Mesendoderm (in vitro differentiated cells): ENCODE results near the gene GOLGA1.
"Not testable (repeated sequence)": the region's sequence is repeated elsewhere in the genome, so short reads cannot be mapped to it uniquely, and the experiment has no call there.

Experiments used
- DNase-seq: peaks from one replicate; pipeline ENCODE4 v3.0.0; 2013
- H2AK5ac ChIP-seq: 2 replicates; pipeline ENCODE4 v1.6.1; 2013; ENCODE audit warnings: low read length, inconsistent platforms
- H2BK120ac ChIP-seq: 2 replicates; pipeline ENCODE4 v1.6.1; 2013; ENCODE audit warnings: low read depth, mild to moderate bottlenecking, low read length, moderate library complexity, mixed read lengths
- H2BK15ac ChIP-seq: replicated peaks from 2 replicates; pipeline ENCODE4 v1.6.1; 2013; ENCODE audit warnings: low read depth, mild to moderate bottlenecking, moderate library complexity
- H2BK5ac ChIP-seq: 2 replicates; pipeline ENCODE4 v1.6.1; 2013; ENCODE audit warnings: low read length, inconsistent platforms
- H3K18ac ChIP-seq: 2 replicates; pipeline ENCODE4 v1.6.1; 2013; ENCODE audit warnings: mild to moderate bottlenecking, low read length, mixed read lengths
- H3K23ac ChIP-seq: one replicate; pipeline ENCODE4 v1.6.1; 2013; ENCODE audit warnings: low read length
- H3K27ac ChIP-seq: 2 replicates; pipeline ENCODE4 v1.5.1; 2013; ENCODE audit warnings: low read depth, mild to moderate bottlenecking, inconsistent platforms, low read length, moderate library complexity
- H3K27me3 ChIP-seq: 2 replicates; pipeline ENCODE4 v1.6.1; 2013; ENCODE audit warnings: low read length, control low read depth, mild to moderate bottlenecking, inconsistent platforms; ENCODE audit not compliant: insufficient read depth, poor library complexity
- H3K36me3 ChIP-seq: 2 replicates; pipeline ENCODE4 v1.6.1; 2013; ENCODE audit warnings: low read length, inconsistent platforms; ENCODE audit not compliant: control insufficient read depth, insufficient read depth
- H3K4ac ChIP-seq: one replicate; pipeline ENCODE4 v1.6.1; 2013; ENCODE audit warnings: low read depth, mild to moderate bottlenecking, low read length, moderate library complexity
- H3K4me1 ChIP-seq: 2 replicates; pipeline ENCODE4 v1.6.1; 2013; ENCODE audit warnings: low read depth, low read length, inconsistent platforms; ENCODE audit not compliant: control insufficient read depth
- H3K4me2 ChIP-seq: 2 replicates; pipeline ENCODE4 v1.6.1; 2013; ENCODE audit warnings: low read length
- H3K4me3 ChIP-seq: 2 replicates; pipeline ENCODE4 v1.5.1; 2013; ENCODE audit warnings: mild to moderate bottlenecking, low read length
- H3K56ac ChIP-seq: one replicate; pipeline ENCODE4 v1.6.1; 2013; ENCODE audit warnings: low read length
- H3K79me1 ChIP-seq: 2 replicates; pipeline ENCODE4 v1.6.1; 2013; ENCODE audit warnings: low read length, inconsistent platforms
- H3K79me2 ChIP-seq: 2 replicates; pipeline ENCODE4 v1.6.1; 2013; ENCODE audit warnings: mild to moderate bottlenecking, low read length; ENCODE audit not compliant: control insufficient read depth, insufficient read depth
- H3K9ac ChIP-seq: 2 replicates; pipeline ENCODE4 v1.6.1; 2013; ENCODE audit warnings: low read length, inconsistent platforms
- H4K5ac ChIP-seq: one replicate; pipeline ENCODE4 v1.6.1; 2013; ENCODE audit warnings: low read length
- H4K8ac ChIP-seq: one replicate; pipeline ENCODE4 v1.6.1; 2013; ENCODE audit warnings: low read depth, mild to moderate bottlenecking, control low read depth, low read length, moderate library complexity
- WGBS: extraction: QIAGEN DNeasy Blood & Tissue Kit; methylation state at CpG from one replicate; pipeline ENCODE4 v1.1.7; 2013; ENCODE audit warnings: low lambda C conversion rate, missing lambda C conversion rate; ENCODE audit not compliant: insufficient coverage; ENCODE audit errors: extremely low coverage; 5-methylcytosine and 5-hydroxymethylcytosine counted together

The GOLGA1 gene

DNA sequence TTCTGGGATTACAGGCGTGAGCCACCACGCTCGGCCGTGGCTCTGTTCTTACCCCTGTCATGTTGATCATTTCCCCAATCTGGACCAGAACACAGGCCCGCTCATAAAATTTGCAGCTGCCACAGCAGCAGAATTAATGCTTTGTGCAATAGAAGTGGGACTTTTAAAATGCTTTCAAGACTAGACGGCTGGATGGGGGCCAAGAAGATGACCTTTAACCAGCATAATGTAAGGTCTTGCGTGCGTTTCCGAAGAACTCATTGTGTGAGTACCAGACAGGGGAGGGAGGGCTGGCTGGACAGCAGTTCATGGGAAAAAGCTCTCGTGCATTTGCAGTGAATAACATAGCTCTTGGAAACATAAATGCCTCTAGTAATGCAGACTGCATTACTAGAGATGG lies 91.1 kb downstream of the GOLGA1 start:
- Histone ChIP-seq H3K4me2 (no peak overlapping the region), H3K27me3 (no peaks in the 10 kb centered on the region), H3K56ac (no peak overlapping the region), H3K4me1 (no peaks in the 10 kb centered on the region), H2BK120ac (no peak overlapping the region), H3K9ac (no peak overlapping the region), H3K4ac (no peak overlapping the region), H2BK5ac (no peak overlapping the region), H3K18ac (no peak overlapping the region), H3K4me3 (no peak overlapping the region), H4K5ac (no peak overlapping the region), H3K23ac (no peak overlapping the region), H2AK5ac (no peak overlapping the region), H3K79me1 (no peaks in the 10 kb centered on the region), H3K36me3 (no peaks in the 10 kb centered on the region), H2BK15ac (no peak overlapping the region), H3K79me2 (no peaks in the 10 kb centered on the region), H4K8ac (no peak overlapping the region), H3K27ac (no peak overlapping the region)
- no CpG with 5 or more reads among the region's 10 CpGs for WGBS
- no peak for DNase-seq

DNA sequence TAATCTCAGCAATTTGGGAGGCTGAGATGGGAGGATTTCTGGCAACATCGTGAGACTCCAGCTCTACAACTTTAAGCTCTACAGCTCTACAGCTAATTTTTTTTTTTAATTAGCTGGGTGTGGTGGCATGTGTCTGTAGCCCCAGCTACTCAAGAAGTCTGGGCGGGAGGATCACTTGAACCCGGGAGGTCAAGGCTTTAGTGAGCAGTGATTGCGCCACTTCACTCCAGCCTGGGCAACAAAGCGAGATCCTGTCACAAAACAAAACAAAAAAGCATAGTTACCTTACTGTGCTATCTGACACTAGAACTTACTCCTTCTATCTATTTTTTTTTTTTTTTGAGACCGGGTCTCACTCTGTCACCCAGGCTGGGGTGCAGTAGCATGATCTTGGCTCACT lies 93.9 kb downstream of the GOLGA1 start:
- Histone ChIP-seq H2AK5ac (no peak overlapping the region), H3K79me2 (no peaks in the 10 kb centered on the region), H4K5ac (no peak overlapping the region), H2BK15ac (no peak overlapping the region), H3K27me3 (no peaks in the 10 kb centered on the region), H3K4me3 (no peak overlapping the region), H3K4ac (no peak overlapping the region), H3K56ac (no peak overlapping the region), H3K36me3 (no peaks in the 10 kb centered on the region), H3K4me2 (no peak overlapping the region), H4K8ac (no peak overlapping the region), H3K79me1 (no peaks in the 10 kb centered on the region), H3K23ac (no peak overlapping the region), H3K4me1 (no peaks in the 10 kb centered on the region), H3K9ac (no peak overlapping the region), H3K27ac (no peak overlapping the region), H2BK5ac (no peak overlapping the region), H2BK120ac (no peak overlapping the region), H3K18ac (no peak overlapping the region)
- no CpG with 5 or more reads among the region's 6 CpGs for WGBS
- no peak for DNase-seq

DNA sequence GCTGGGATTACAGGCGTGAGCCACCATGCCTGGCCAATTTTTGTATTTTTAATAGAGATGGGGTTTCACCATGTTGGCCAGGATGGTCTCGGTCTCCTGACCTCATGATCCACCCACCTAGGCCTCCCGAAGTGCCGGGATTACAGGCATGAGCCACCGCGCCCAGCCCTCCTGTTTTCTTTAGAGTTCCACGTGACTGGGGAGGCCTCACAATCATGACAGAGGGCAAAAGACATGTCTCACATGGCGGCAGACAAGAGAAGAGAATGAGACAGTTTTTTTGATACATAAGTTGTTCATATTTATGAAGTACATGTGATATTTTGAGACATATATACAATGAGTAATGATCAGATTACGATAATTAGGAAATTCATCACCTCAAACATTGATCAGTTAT lies 94.4 kb downstream of the GOLGA1 start:
- H2AK5ac ChIP-seq, H3K27ac ChIP-seq, H3K9ac ChIP-seq, H3K4me3 ChIP-seq, H3K56ac ChIP-seq, H3K79me1 ChIP-seq, H3K4ac ChIP-seq, H2BK5ac ChIP-seq, H4K5ac ChIP-seq, H3K18ac ChIP-seq, H3K27me3 ChIP-seq, H3K36me3 ChIP-seq, H3K4me1 ChIP-seq, H2BK120ac ChIP-seq, H4K8ac ChIP-seq, H3K4me2 ChIP-seq, H2BK15ac ChIP-seq, DNase-seq, H3K23ac ChIP-seq, H3K79me2 ChIP-seq: not testable (repeated sequence)
- WGBS: no CpG with 5 or more reads among the region's 9 CpGs

- H3K18ac ChIP-seq: no peak overlapping the region
- no peak overlapping the region for H2AK5ac ChIP-seq
- DNase-seq: no peak
- H2BK5ac ChIP-seq: no peak overlapping the region
- H3K79me1 ChIP-seq: no peaks in the 10 kb centered on the region
- H3K4ac ChIP-seq: no peak overlapping the region
- no peak overlapping the region for H3K9ac ChIP-seq
- no peak overlapping the region for H3K4me2 ChIP-seq
- WGBS: no CpG with 5 or more reads among the region's 4 CpGs
- H2BK120ac ChIP-seq: no peak overlapping the region
- no peak overlapping the region for H3K27ac ChIP-seq
- H2BK15ac ChIP-seq: no peak overlapping the region
- H3K56ac ChIP-seq: no peak overlapping the region
- H4K8ac ChIP-seq: no peak overlapping the region
- H3K79me2 ChIP-seq: no peaks in the 10 kb centered on the region
- H3K23ac ChIP-seq: no peak overlapping the region
- H3K4me3 ChIP-seq: no peak overlapping the region
- no peaks in the 10 kb centered on the region for H3K4me1 ChIP-seq
- no peaks in the 10 kb centered on the region for H3K27me3 ChIP-seq
- H3K36me3 ChIP-seq: no peaks in the 10 kb centered on the region
- H4K5ac ChIP-seq: no peak overlapping the region
These were observed 96.6 kb downstream of the GOLGA1 start for GRCh38 chr9:124844291-124844690.

GRCh38 chr9:124843456-124844034 lies 97.3 kb downstream of the GOLGA1 start:
- Histone ChIP-seq H3K4me2 (no peak overlapping the region), H3K4ac (no peak overlapping the region), H3K79me2 (no peaks in the 10 kb centered on the region), H2AK5ac (no peak overlapping the region), H3K36me3 (no peaks in the 10 kb centered on the region), H2BK120ac (no peak overlapping the region), H3K27me3 (no peaks in the 10 kb centered on the region), H4K5ac (no peak overlapping the region), H3K18ac (no peak overlapping the region), H2BK5ac (no peak overlapping the region), H3K56ac (no peak overlapping the region), H3K27ac (no peak overlapping the region), H3K79me1 (no peaks in the 10 kb centered on the region), H2BK15ac (no peak overlapping the region), H4K8ac (no peak overlapping the region), H3K23ac (no peak overlapping the region), H3K9ac (no peak overlapping the region), H3K4me3 (no peak overlapping the region), H3K4me1 (no peaks in the 10 kb centered on the region)
- no peak for DNase-seq
- WGBS: no CpG with 5 or more reads among the region's 11 CpGs

GRCh38 chr9:124841075-124841821 lies 99.6 kb downstream of the GOLGA1 start:
- WGBS: no CpG with 5 or more reads among the region's 14 CpGs
- Histone ChIP-seq H3K23ac (no peak overlapping the region), H2BK120ac (no peak overlapping the region), H4K8ac (no peak overlapping the region), H2AK5ac (no peak overlapping the region), H3K79me1 (no peaks in the 10 kb centered on the region), H3K9ac (no peak overlapping the region), H3K18ac (no peak overlapping the region), H3K36me3 (no peaks in the 10 kb centered on the region), H3K27me3 (no peaks in the 10 kb centered on the region), H3K4me2 (no peak overlapping the region), H3K56ac (no peak overlapping the region), H3K27ac (no peak overlapping the region), H2BK5ac (no peak overlapping the region), H3K4ac (no peak overlapping the region), H3K4me1 (no peaks in the 10 kb centered on the region), H3K4me3 (no peak overlapping the region), H3K79me2 (no peaks in the 10 kb centered on the region), H4K5ac (no peak overlapping the region), H2BK15ac (no peak overlapping the region)
- no peak for DNase-seq
